ENCODE results near the gene ADARB1.

GRCh38 chr21:45123440-45123839 is 49.1 kb downstream of the ADARB1 start:
- TF ChIP-seq CTCF (IDR thresholded peaks at IDR 0.05) (no peak), POLR2A (IDR thresholded peaks at IDR 0.05) (no peak)

Data from ovary (tissue), 3 donors.